Pericardium fibroblast (primary cell): ENCODE measurements around the gene CYRIA. TPM values are rescaled to one million over a fixed set of nuclear protein-coding genes. Genes with fewer than 3 reads are reported as not detected.

Source experiments
- total RNA-seq: library from RNA; depleted of rRNA; stranded (reverse); fragments of >200 nt; gene quantifications from 2 replicates; pipeline ENCODE4 v1.2.3, GENCODE V29; 2015

CYRIA gene
- 0.23 and 0.51 TPM in 2 replicates for total RNA-seq

GRCh38 chr2:16665748-16666448 is at the start of gene CYRIA:
Gene CYRIA, minus strand, starts transcription at chr2:16665834. Its CDS starts 77,715 bp downstream, at chr2:16588119.

